HepG2 (cell line): ENCODE measurements around the gene BEST2. TPM values are rescaled to one million over a fixed set of nuclear protein-coding genes. Genes with fewer than 3 reads are reported as not detected.

ENCODE experiments used
- DBP ChIP-seq: sonication (generic); formaldehyde crosslinking; IDR thresholded peaks from 2 replicates; pipeline ENCODE4 v1.4.0; 2020; ENCODE audit warnings: missing genetic modification reagents; ENCODE audit errors: not compliant biosample characterization
- HHEX ChIP-seq: IDR thresholded peaks from 2 replicates; pipeline ENCODE4 v1.6.1; 2016; ENCODE audit warnings: control low read depth
- MEIS2 ChIP-seq: sonication (generic); formaldehyde crosslinking; IDR thresholded peaks from 2 replicates; pipeline ENCODE4 v1.9.0; 2021; ENCODE audit warnings: mild to moderate bottlenecking, missing genetic modification reagents
- NCOA5 ChIP-seq: sonication (generic); formaldehyde crosslinking; IDR thresholded peaks from 2 replicates; pipeline ENCODE4 v1.4.0; 2020; ENCODE audit warnings: missing genetic modification reagents
- PBX3 ChIP-seq: sonication (generic); formaldehyde crosslinking; IDR thresholded peaks from 2 replicates; pipeline ENCODE4 v1.8.1; 2023; ENCODE audit warnings: missing genetic modification reagents, inconsistent platforms, borderline replicate concordance
- SETDB1 ChIP-seq: sonication (generic); formaldehyde crosslinking; IDR thresholded peaks from 2 replicates; pipeline ENCODE4 v1.5.1; 2020; ENCODE audit warnings: missing genetic modification reagents, mild to moderate bottlenecking, borderline replicate concordance
- TBP ChIP-seq: sonication (generic); formaldehyde crosslinking; IDR thresholded peaks from 2 replicates; pipeline ENCODE4 v1.5.0; 2020; ENCODE audit warnings: missing genetic modification reagents
- ZFP41 ChIP-seq: sonication (generic); formaldehyde crosslinking; IDR thresholded peaks from 2 replicates; pipeline ENCODE4 v1.4.0; 2020; ENCODE audit warnings: mild to moderate bottlenecking, missing genetic modification reagents, borderline replicate concordance
- ZFY ChIP-seq: sonication (generic); formaldehyde crosslinking; IDR thresholded peaks from 2 replicates; pipeline ENCODE4 v1.4.0; 2020; ENCODE audit warnings: missing genetic modification reagents
- ZNF224 ChIP-seq: sonication (generic); formaldehyde crosslinking; IDR thresholded peaks from 2 replicates; pipeline ENCODE4 v1.5.0; 2020; ENCODE audit warnings: mild to moderate bottlenecking, missing genetic modification reagents
- ZNF34 ChIP-seq: sonication (generic); formaldehyde crosslinking; IDR thresholded peaks from 2 replicates; pipeline ENCODE4 v1.4.0; 2020; ENCODE audit warnings: mild to moderate bottlenecking, missing genetic modification reagents, borderline replicate concordance
- ZNF430 ChIP-seq: sonication (generic); formaldehyde crosslinking; IDR thresholded peaks from 2 replicates; pipeline ENCODE4 v1.9.0; 2021; ENCODE audit warnings: mild to moderate bottlenecking, missing genetic modification reagents
- ZNF629 ChIP-seq: sonication (generic); formaldehyde crosslinking; conservative IDR thresholded peaks from 2 replicates; pipeline ENCODE4 v1.5.0; 2020; ENCODE audit warnings: missing genetic modification reagents
- ZNF672 ChIP-seq: sonication (generic); formaldehyde crosslinking; IDR thresholded peaks from 2 replicates; pipeline ENCODE4 v1.8.1; 2022; ENCODE audit warnings: missing genetic modification reagents
- ZSCAN12 ChIP-seq: sonication (generic); formaldehyde crosslinking; IDR thresholded peaks from 2 replicates; pipeline ENCODE4 v1.9.0; 2021; ENCODE audit warnings: mild to moderate bottlenecking, missing genetic modification reagents
- ZSCAN30 ChIP-seq: sonication (generic); formaldehyde crosslinking; IDR thresholded peaks from 2 replicates; pipeline ENCODE4 v1.5.0; 2020; ENCODE audit warnings: mild to moderate bottlenecking, missing genetic modification reagents
- polyA plus RNA-seq, 8 experiments: library from polyadenylated mRNA; depleted of rRNA in 3 of 8; stranded (reverse) in 7 of 8; unstranded in 1 of 8; fragments of >200 nt; fragmentation: Illumina TruSeq in 4 of 8; extraction: Trizol in 4 of 8; gene quantifications; 2 replicates each; pipeline versions ENCODE4 v1.2.1 to v1.2.3, GENCODE V29; 2011 to 2016; ENCODE audit warnings: low read depth in 4 of 8, missing spikeins in 1 of 8, mixed read lengths in 1 of 8; ENCODE audit not compliant: insufficient read depth in 1 of 8
- total RNA-seq, 5 experiments: library from RNA; depleted of rRNA; stranded (reverse); fragments of >200 nt; fragmentation: Illumina TruSeq; extraction: Trizol; gene quantifications; 2 replicates each; pipeline ENCODE4 v1.2.3, GENCODE V29; 2016; ENCODE audit warnings: low read depth in 1 of 5
- TF ChIP-seq, protein P1 (sequence below): IDR thresholded peaks from 2 replicates; pipeline ENCODE4 v1.4.0; 2020; ENCODE audit warnings: mild to moderate bottlenecking, missing genetic modification reagents
- TF ChIP-seq, protein P2 (sequence below), 2 experiments: sonication (generic) in 1 of 2; formaldehyde crosslinking in 1 of 2; IDR thresholded peaks; 2 replicates each; pipeline versions ENCODE4 v1.4.0 to v1.6.1; 2016 to 2020; ENCODE audit warnings: borderline replicate concordance in 1 of 2, low read depth in 1 of 2, mild to moderate bottlenecking in 1 of 2, missing genetic modification reagents in 1 of 2

Gene BEST2
- total and polyA plus RNA-seq, 2 of the 13 experiments (the other 11 are each of a cell fraction or from before 2014, with no cell fraction given), result not detected

GRCh38 chr19:12801466-12802266 is 50.1 kb downstream of the BEST2 start, which contains the start of the genes PRDX2 and THSD8 (continued):
- TF ChIP-seq ZNF224 (CRISPR knock-in tag), result peak; percentile 70; the same call in 1 of the 2 replicates
- TF ChIP-seq ZNF430 (CRISPR knock-in tag), result peak; percentile 97
- no peak for TF ChIP-seq ZNF629
- TF ChIP-seq ZFY (CRISPR knock-in tag), result peak; percentile 96
- TF ChIP-seq, protein P1, sequence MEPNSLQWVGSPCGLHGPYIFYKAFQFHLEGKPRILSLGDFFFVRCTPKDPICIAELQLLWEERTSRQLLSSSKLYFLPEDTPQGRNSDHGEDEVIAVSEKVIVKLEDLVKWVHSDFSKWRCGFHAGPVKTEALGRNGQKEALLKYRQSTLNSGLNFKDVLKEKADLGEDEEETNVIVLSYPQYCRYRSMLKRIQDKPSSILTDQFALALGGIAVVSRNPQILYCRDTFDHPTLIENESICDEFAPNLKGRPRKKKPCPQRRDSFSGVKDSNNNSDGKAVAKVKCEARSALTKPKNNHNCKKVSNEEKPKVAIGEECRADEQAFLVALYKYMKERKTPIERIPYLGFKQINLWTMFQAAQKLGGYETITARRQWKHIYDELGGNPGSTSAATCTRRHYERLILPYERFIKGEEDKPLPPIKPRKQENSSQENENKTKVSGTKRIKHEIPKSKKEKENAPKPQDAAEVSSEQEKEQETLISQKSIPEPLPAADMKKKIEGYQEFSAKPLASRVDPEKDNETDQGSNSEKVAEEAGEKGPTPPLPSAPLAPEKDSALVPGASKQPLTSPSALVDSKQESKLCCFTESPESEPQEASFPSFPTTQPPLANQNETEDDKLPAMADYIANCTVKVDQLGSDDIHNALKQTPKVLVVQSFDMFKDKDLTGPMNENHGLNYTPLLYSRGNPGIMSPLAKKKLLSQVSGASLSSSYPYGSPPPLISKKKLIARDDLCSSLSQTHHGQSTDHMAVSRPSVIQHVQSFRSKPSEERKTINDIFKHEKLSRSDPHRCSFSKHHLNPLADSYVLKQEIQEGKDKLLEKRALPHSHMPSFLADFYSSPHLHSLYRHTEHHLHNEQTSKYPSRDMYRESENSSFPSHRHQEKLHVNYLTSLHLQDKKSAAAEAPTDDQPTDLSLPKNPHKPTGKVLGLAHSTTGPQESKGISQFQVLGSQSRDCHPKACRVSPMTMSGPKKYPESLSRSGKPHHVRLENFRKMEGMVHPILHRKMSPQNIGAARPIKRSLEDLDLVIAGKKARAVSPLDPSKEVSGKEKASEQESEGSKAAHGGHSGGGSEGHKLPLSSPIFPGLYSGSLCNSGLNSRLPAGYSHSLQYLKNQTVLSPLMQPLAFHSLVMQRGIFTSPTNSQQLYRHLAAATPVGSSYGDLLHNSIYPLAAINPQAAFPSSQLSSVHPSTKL, result peak; percentile 36; the same call in 1 of the 2 replicates
- TF ChIP-seq, protein P2, sequence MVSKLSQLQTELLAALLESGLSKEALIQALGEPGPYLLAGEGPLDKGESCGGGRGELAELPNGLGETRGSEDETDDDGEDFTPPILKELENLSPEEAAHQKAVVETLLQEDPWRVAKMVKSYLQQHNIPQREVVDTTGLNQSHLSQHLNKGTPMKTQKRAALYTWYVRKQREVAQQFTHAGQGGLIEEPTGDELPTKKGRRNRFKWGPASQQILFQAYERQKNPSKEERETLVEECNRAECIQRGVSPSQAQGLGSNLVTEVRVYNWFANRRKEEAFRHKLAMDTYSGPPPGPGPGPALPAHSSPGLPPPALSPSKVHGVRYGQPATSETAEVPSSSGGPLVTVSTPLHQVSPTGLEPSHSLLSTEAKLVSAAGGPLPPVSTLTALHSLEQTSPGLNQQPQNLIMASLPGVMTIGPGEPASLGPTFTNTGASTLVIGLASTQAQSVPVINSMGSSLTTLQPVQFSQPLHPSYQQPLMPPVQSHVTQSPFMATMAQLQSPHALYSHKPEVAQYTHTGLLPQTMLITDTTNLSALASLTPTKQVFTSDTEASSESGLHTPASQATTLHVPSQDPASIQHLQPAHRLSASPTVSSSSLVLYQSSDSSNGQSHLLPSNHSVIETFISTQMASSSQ (IDR thresholded peaks at IDR 0.05; ENCODE audit: low read depth), result no peak
- TF ChIP-seq, protein P2 (CRISPR knock-in tag; IDR thresholded peaks at IDR 0.05; ENCODE audit: borderline replicate concordance), result 0 out of 2 replicates have a peak, but pooled peaks have one; percentile 56
- TF ChIP-seq ZFP41 (CRISPR knock-in tag), result no peak
- peak; percentile 73; the same call in 1 of the 2 replicates for TF ChIP-seq ZSCAN12 (CRISPR knock-in tag)
- peak; percentile 78 for TF ChIP-seq MEIS2 (CRISPR knock-in tag)
- TF ChIP-seq ZSCAN30 (CRISPR knock-in tag), result 0 out of 2 replicates have a peak, but pooled peaks have one; percentile 87
- TF ChIP-seq DBP (CRISPR knock-in tag), result peak; percentile 36
- TF ChIP-seq ZNF672 (CRISPR knock-in tag), result peak; percentile 59; the same call in 1 of the 2 replicates
- no peak for TF ChIP-seq ZNF34 (CRISPR knock-in tag)
- TF ChIP-seq PBX3 (CRISPR knock-in tag), result no peak
- TF ChIP-seq NCOA5 (CRISPR knock-in tag), result no peak
- TF ChIP-seq SETDB1 (CRISPR knock-in tag), result no peak
- peak; percentile 38; the same call in 1 of the 2 replicates for TF ChIP-seq TBP (CRISPR knock-in tag)
- no peak for TF ChIP-seq HHEX (CRISPR knock-in tag)
